Effector memory CD4-positive, alpha-beta T cell (primary cell): Measurements from ENCODE around the gene SLC25A40.
"Not testable (repeated sequence)": the region's sequence is repeated elsewhere in the genome, so short reads cannot be mapped to it uniquely, and the experiment has no call there.

ENCODE experiments used
- DNase-seq, 3 donors: peaks; one replicate each; pipeline ENCODE4 v3.0.0-alpha.2; 2020
- H3K27ac ChIP-seq: 2 replicates; pipeline ENCODE4 v1.7.0; 2013; ENCODE audit warnings: mild to moderate bottlenecking, low read length, moderate library complexity; ENCODE audit not compliant: insufficient read depth, poor library complexity, severe bottlenecking
- H3K27me3 ChIP-seq: replicated peaks from 2 replicates; pipeline ENCODE4 v1.7.0; 2013; ENCODE audit warnings: mild to moderate bottlenecking, low read length; ENCODE audit not compliant: insufficient read depth, control insufficient read depth, poor library complexity, severe bottlenecking
- H3K36me3 ChIP-seq: 2 replicates; pipeline ENCODE4 v1.7.0; 2013; ENCODE audit warnings: mild to moderate bottlenecking, low read length, moderate library complexity; ENCODE audit not compliant: control insufficient read depth, insufficient read depth
- H3K4me1 ChIP-seq: 2 replicates; pipeline ENCODE4 v1.7.0; 2013; ENCODE audit warnings: low read length, mild to moderate bottlenecking; ENCODE audit not compliant: control insufficient read depth, insufficient read depth, poor library complexity, severe bottlenecking
- H3K4me3 ChIP-seq: 2 replicates; pipeline ENCODE4 v1.7.0; 2013; ENCODE audit warnings: low read length, low read depth, mild to moderate bottlenecking; ENCODE audit not compliant: insufficient read depth, poor library complexity, severe bottlenecking
- H3K9me3 ChIP-seq: 2 replicates; pipeline ENCODE4 v1.7.0; 2013; ENCODE audit warnings: mild to moderate bottlenecking, low read length, moderate library complexity; ENCODE audit not compliant: control insufficient read depth
- total RNA-seq, 3 donors: gene quantifications; one replicate each; lab custom pipeline; 2026; lab: John Stamatoyannopoulos, UW

The SLC25A40 gene
- total RNA-seq = 13.1 to 17.0 (median 16.1) reads per million in 3 donors

GRCh38 chr7:87876040-87876868 is at the start of gene SLC25A40, which contains the start of gene DBF4:
SLC25A40 (minus strand) TSS chr7:87876360; CDS start chr7:87858727, 17,633 bp downstream.
DBF4 (plus strand) TSS chr7:87876493; CDS start chr7:87876733, 240 bp downstream.
- H3K9me3 ChIP-seq = no peaks in the 10 kb centered on the region
- peak within 1 kb of the TSS; percentile 76 for H3K27ac ChIP-seq
- DNase-seq = peak; percentile 87 to 90 (median 90)
- H3K27me3 ChIP-seq = no peaks in the 10 kb centered on the region
- peak within 1 kb of the TSS; percentile 88 for H3K4me3 ChIP-seq
- no peaks in the 10 kb centered on the region for H3K4me1 ChIP-seq
- H3K36me3 ChIP-seq = no peaks in the 10 kb centered on the region

- not testable (repeated sequence) for H3K4me3 ChIP-seq, H3K9me3 ChIP-seq, H3K27ac ChIP-seq, DNase-seq, H3K27me3 ChIP-seq, H3K36me3 ChIP-seq, H3K4me1 ChIP-seq
Observed at GRCh38 chr7:87922759-87923395, 46.7 kb upstream of the SLC25A40 start.

- Histone ChIP-seq H3K9me3 (no peaks in the 10 kb centered on the region), H3K4me3 (no peak overlapping the region), H3K27ac (no peak overlapping the region), H3K27me3 (no peaks in the 10 kb centered on the region), H3K4me1 (no peaks in the 10 kb centered on the region), H3K36me3 (no peaks in the 10 kb centered on the region)
- DNase-seq = no peak
Observed at GRCh38 chr7:87920578-87920977, 44.4 kb upstream of the SLC25A40 start.

GRCh38 chr7:87919875-87920274 is 43.7 kb upstream of the SLC25A40 start:
- Histone ChIP-seq H3K27ac (no peak overlapping the region), H3K36me3 (no peaks in the 10 kb centered on the region), H3K27me3 (no peaks in the 10 kb centered on the region), H3K9me3 (no peaks in the 10 kb centered on the region), H3K4me1 (no peaks in the 10 kb centered on the region), H3K4me3 (no peak overlapping the region)
- no peak for DNase-seq

- Histone ChIP-seq H3K4me1 (no peaks in the 10 kb centered on the region), H3K9me3 (no peaks in the 10 kb centered on the region), H3K27ac (no peak overlapping the region), H3K4me3 (no peak overlapping the region), H3K36me3 (no peaks in the 10 kb centered on the region), H3K27me3 (no peaks in the 10 kb centered on the region)
- DNase-seq = no peak
Observed at GRCh38 chr7:87918740-87919139, 42.6 kb upstream of the SLC25A40 start.

GRCh38 chr7:87912121-87912520 is 36.0 kb upstream of the SLC25A40 start:
- Histone ChIP-seq H3K27me3 (no peaks in the 10 kb centered on the region), H3K9me3 (no peaks in the 10 kb centered on the region), H3K27ac (no peak overlapping the region), H3K4me1 (no peaks in the 10 kb centered on the region), H3K36me3 (no peaks in the 10 kb centered on the region), H3K4me3 (no peak overlapping the region)
- DNase-seq = no peak

- not testable (repeated sequence) for H3K4me1 ChIP-seq, H3K36me3 ChIP-seq, H3K27ac ChIP-seq, H3K27me3 ChIP-seq, H3K4me3 ChIP-seq, DNase-seq, H3K9me3 ChIP-seq
Observed at GRCh38 chr7:87908814-87909213, 32.7 kb upstream of the SLC25A40 start.

- peaks cover 12% of the 10 kb centered on the region for H3K36me3 ChIP-seq
- DNase-seq, H3K27ac ChIP-seq, H3K4me1 ChIP-seq, H3K9me3 ChIP-seq, H3K4me3 ChIP-seq, H3K27me3 ChIP-seq: not testable (repeated sequence)
Observed at GRCh38 chr7:87907136-87907906, 31.2 kb upstream of the SLC25A40 start.

GRCh38 chr7:87899255-87899654 is 23.1 kb upstream of the SLC25A40 start:
- no peaks in the 10 kb centered on the region for H3K9me3 ChIP-seq
- H3K36me3 ChIP-seq = peaks cover 48% of the 10 kb centered on the region
- H3K27ac ChIP-seq = no peak overlapping the region
- H3K27me3 ChIP-seq = no peaks in the 10 kb centered on the region
- DNase-seq = no peak
- no peak overlapping the region for H3K4me3 ChIP-seq
- H3K4me1 ChIP-seq = no peaks in the 10 kb centered on the region
